HepG2 (cell line): ENCODE data around the gene ANKRD27. TPM values are rescaled to one million over a fixed set of nuclear protein-coding genes. Genes with fewer than 3 reads are reported as not detected.
A peak's percentile ranks its signal among the peaks of the same experiment; 100 is the strongest.

Experiments used
- DBP ChIP-seq: sonication (generic); formaldehyde crosslinking; IDR thresholded peaks from 2 replicates; pipeline ENCODE4 v1.4.0; 2020; ENCODE audit warnings: missing genetic modification reagents; ENCODE audit errors: not compliant biosample characterization
- ELF4 ChIP-seq: sonication (generic); formaldehyde crosslinking; IDR thresholded peaks from 2 replicates; pipeline ENCODE4 v1.5.0; 2020; ENCODE audit warnings: missing genetic modification reagents, mild to moderate bottlenecking, moderate library complexity, borderline replicate concordance
- HMG20B ChIP-seq: conservative IDR thresholded peaks from 2 replicates; pipeline ENCODE4 v1.6.1; 2016; ENCODE audit warnings: missing genetic modification reagents, missing compliant biosample characterization
- MEF2D ChIP-seq: sonication (generic); formaldehyde crosslinking; IDR thresholded peaks from 2 replicates; pipeline ENCODE4 v1.5.1; 2020; ENCODE audit warnings: mild to moderate bottlenecking, missing genetic modification reagents
- MXD1 ChIP-seq: sonication (generic); formaldehyde crosslinking; IDR thresholded peaks from 2 replicates; pipeline ENCODE4 v1.4.0; 2020; ENCODE audit warnings: mild to moderate bottlenecking, missing genetic modification reagents
- POGZ ChIP-seq: sonication (generic); formaldehyde crosslinking; IDR thresholded peaks from 2 replicates; pipeline ENCODE4 v1.4.0; 2020; ENCODE audit warnings: mild to moderate bottlenecking, missing genetic modification reagents
- RNF2 ChIP-seq: fragments of 450-650 bp; conservative IDR thresholded peaks from 2 replicates; pipeline ENCODE4 v1.6.1; 2016; ENCODE audit warnings: low read depth
- TBX2 ChIP-seq: sonication (generic); formaldehyde crosslinking; IDR thresholded peaks from 2 replicates; pipeline ENCODE4 v1.5.0; 2020; ENCODE audit warnings: missing genetic modification reagents, mild to moderate bottlenecking, borderline replicate concordance
- WIZ ChIP-seq: sonication (generic); formaldehyde crosslinking; IDR thresholded peaks from 2 replicates; pipeline ENCODE4 v1.5.1; 2020; ENCODE audit warnings: mild to moderate bottlenecking, missing genetic modification reagents
- ZBTB14 ChIP-seq: sonication (generic); formaldehyde crosslinking; IDR thresholded peaks from 2 replicates; pipeline ENCODE4 v1.4.0; 2020; ENCODE audit warnings: missing genetic modification reagents
- ZBTB42 ChIP-seq: sonication (generic); formaldehyde crosslinking; IDR thresholded peaks from 2 replicates; pipeline ENCODE4 v1.5.0; 2020; ENCODE audit warnings: mild to moderate bottlenecking, missing genetic modification reagents
- ZNF230 ChIP-seq: sonication (generic); formaldehyde crosslinking; IDR thresholded peaks from 2 replicates; pipeline ENCODE4 v1.4.0; 2020; ENCODE audit warnings: mild to moderate bottlenecking, missing genetic modification reagents
- ZNF256 ChIP-seq: sonication (generic); formaldehyde crosslinking; conservative IDR thresholded peaks from 2 replicates; pipeline ENCODE4 v1.4.0; 2020; ENCODE audit warnings: missing genetic modification reagents
- ZNF354B ChIP-seq: sonication (generic); formaldehyde crosslinking; IDR thresholded peaks from 2 replicates; pipeline ENCODE4 v1.8.0; 2022; ENCODE audit warnings: mild to moderate bottlenecking, missing genetic modification reagents
- ZNF737 ChIP-seq: sonication (generic); formaldehyde crosslinking; IDR thresholded peaks from 2 replicates; pipeline ENCODE4 v1.5.0; 2020; ENCODE audit warnings: missing genetic modification reagents, mild to moderate bottlenecking, borderline replicate concordance
- ZNF83 ChIP-seq: sonication (generic); formaldehyde crosslinking; IDR thresholded peaks from 2 replicates; pipeline ENCODE4 v1.4.0; 2020; ENCODE audit warnings: missing genetic modification reagents, mild to moderate bottlenecking, borderline replicate concordance
- polyA plus RNA-seq, 8 experiments: library from polyadenylated mRNA; depleted of rRNA in 3 of 8; stranded (reverse) in 7 of 8; unstranded in 1 of 8; fragments of >200 nt; fragmentation: Illumina TruSeq in 4 of 8; extraction: Trizol in 4 of 8; gene quantifications; 2 replicates each; pipeline versions ENCODE4 v1.2.1 to v1.2.3, GENCODE V29; 2011 to 2016; ENCODE audit warnings: low read depth in 4 of 8, missing spikeins in 1 of 8, mixed read lengths in 1 of 8; ENCODE audit not compliant: insufficient read depth in 1 of 8
- total RNA-seq, 5 experiments: library from RNA; depleted of rRNA; stranded (reverse); fragments of >200 nt; fragmentation: Illumina TruSeq; extraction: Trizol; gene quantifications; 2 replicates each; pipeline ENCODE4 v1.2.3, GENCODE V29; 2016; ENCODE audit warnings: low read depth in 1 of 5
- TF ChIP-seq, protein P1 (sequence below): sonication (generic); formaldehyde crosslinking; IDR thresholded peaks from 2 replicates; pipeline ENCODE4 v1.5.1; 2020; ENCODE audit warnings: mild to moderate bottlenecking, moderate library complexity, missing genetic modification reagents
- TF ChIP-seq, protein P2 (sequence below): sonication (generic); formaldehyde crosslinking; IDR thresholded peaks from 2 replicates; pipeline ENCODE4 v1.5.0; 2020; ENCODE audit warnings: mild to moderate bottlenecking, missing genetic modification reagents, borderline replicate concordance
- TF ChIP-seq, protein P3 (sequence below): sonication (generic); formaldehyde crosslinking; IDR thresholded peaks from 2 replicates; pipeline ENCODE4 v1.4.0; 2020; ENCODE audit warnings: missing genetic modification reagents
- TF ChIP-seq, protein P4 (sequence below): sonication (generic); formaldehyde crosslinking; IDR thresholded peaks from 2 replicates; pipeline ENCODE4 v1.5.0; 2020; ENCODE audit warnings: missing genetic modification reagents, mild to moderate bottlenecking, borderline replicate concordance

The ANKRD27 gene
- total and polyA plus RNA-seq, 2 of the 13 experiments (the other 11 are each of a cell fraction or from before 2014, with no cell fraction given): 22.2 to 23.7 TPM

DNA sequence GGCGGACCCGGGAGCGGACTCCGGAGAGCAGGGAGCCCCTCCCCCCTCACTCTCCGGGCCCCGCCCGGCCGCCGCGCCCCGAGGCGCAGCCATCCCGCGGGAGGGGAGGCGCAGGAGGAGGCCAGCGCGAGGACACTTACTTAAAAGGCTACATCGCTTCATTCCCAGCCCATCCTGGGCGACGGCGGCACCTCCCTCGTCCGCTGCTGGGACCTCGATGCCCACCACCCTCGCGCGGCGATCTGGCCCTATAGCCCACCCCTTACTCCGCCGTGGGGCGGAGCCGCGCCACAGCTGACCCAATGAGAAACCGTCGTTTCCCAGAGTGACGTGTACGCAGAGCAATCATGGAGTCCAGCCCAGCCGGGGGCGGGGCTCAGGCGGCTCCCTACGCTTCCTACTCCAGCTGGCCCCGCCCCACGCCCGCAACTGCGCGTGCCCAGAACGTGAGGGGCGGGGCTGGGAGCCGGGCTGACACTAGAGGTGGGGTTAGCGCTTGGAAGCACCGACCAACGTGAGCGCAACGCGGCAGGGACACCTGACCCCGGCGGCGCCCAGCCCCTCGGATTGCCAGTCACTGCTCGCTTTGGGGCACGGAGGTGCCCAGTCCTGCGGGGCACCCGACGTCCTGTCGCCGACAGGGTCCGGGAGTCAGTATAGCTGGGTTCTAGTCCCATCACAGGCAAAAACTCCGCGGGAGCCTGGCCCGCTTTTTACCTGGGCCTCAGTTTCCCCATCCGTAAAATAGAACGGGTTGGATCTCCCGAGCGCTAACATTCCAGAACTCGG is at the start of gene ANKRD27 (continued):
- TF ChIP-seq ELF4 (CRISPR knock-in tag): no peak
- no peak for TF ChIP-seq MEF2D (CRISPR knock-in tag)
- TF ChIP-seq ZNF230 (CRISPR knock-in tag): peak; percentile 27; the same call in 1 of the 2 replicates
- no peak for TF ChIP-seq ZNF737 (CRISPR knock-in tag)
- no peak; the same call in 1 of the 2 replicates for TF ChIP-seq MXD1 (CRISPR knock-in tag)
- TF ChIP-seq ZNF83 (CRISPR knock-in tag): no peak
- TF ChIP-seq, protein P1, sequence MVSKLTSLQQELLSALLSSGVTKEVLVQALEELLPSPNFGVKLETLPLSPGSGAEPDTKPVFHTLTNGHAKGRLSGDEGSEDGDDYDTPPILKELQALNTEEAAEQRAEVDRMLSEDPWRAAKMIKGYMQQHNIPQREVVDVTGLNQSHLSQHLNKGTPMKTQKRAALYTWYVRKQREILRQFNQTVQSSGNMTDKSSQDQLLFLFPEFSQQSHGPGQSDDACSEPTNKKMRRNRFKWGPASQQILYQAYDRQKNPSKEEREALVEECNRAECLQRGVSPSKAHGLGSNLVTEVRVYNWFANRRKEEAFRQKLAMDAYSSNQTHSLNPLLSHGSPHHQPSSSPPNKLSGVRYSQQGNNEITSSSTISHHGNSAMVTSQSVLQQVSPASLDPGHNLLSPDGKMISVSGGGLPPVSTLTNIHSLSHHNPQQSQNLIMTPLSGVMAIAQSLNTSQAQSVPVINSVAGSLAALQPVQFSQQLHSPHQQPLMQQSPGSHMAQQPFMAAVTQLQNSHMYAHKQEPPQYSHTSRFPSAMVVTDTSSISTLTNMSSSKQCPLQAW (CRISPR knock-in tag): 0 out of 2 replicates have a peak, but pooled peaks have one; percentile 43
- TF ChIP-seq ZBTB42 (CRISPR knock-in tag): no peak
- no peak; the same call in 1 of the 2 replicates for TF ChIP-seq TBX2 (CRISPR knock-in tag)
- TF ChIP-seq, protein P2, sequence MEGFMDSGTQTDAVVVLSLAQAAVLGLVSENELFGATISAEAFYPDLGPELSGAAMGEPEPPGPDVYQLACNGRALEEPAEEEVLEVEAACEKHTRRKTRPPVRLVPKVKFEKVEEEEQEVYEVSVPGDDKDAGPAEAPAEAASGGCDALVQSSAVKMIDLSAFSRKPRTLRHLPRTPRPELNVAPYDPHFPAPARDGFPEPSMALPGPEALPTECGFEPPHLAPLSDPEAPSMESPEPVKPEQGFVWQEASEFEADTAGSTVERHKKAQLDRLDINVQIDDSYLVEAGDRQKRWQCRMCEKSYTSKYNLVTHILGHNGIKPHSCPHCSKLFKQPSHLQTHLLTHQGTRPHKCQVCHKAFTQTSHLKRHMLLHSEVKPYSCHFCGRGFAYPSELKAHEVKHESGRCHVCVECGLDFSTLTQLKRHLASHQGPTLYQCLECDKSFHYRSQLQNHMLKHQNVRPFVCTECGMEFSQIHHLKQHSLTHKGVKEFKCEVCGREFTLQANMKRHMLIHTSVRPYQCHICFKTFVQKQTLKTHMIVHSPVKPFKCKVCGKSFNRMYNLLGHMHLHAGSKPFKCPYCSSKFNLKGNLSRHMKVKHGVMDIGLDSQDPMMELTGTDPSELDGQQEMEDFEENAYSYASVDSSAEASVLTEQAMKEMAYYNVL (CRISPR knock-in tag): no peak
- TF ChIP-seq, protein P3, sequence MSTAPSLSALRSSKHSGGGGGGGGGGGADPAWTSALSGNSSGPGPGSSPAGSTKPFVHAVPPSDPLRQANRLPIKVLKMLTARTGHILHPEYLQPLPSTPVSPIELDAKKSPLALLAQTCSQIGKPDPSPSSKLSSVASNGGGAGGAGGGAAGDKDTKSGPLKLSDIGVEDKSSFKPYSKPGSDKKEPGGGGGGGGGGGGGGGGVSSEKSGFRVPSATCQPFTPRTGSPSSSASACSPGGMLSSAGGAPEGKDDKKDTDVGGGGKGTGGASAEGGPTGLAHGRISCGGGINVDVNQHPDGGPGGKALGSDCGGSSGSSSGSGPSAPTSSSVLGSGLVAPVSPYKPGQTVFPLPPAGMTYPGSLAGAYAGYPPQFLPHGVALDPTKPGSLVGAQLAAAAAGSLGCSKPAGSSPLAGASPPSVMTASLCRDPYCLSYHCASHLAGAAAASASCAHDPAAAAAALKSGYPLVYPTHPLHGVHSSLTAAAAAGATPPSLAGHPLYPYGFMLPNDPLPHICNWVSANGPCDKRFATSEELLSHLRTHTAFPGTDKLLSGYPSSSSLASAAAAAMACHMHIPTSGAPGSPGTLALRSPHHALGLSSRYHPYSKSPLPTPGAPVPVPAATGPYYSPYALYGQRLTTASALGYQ (CRISPR knock-in tag): no peak
- no peak for TF ChIP-seq RNF2
- TF ChIP-seq POGZ: peak; percentile 8; the same call in 1 of the 2 replicates
- TF ChIP-seq, protein P4, sequence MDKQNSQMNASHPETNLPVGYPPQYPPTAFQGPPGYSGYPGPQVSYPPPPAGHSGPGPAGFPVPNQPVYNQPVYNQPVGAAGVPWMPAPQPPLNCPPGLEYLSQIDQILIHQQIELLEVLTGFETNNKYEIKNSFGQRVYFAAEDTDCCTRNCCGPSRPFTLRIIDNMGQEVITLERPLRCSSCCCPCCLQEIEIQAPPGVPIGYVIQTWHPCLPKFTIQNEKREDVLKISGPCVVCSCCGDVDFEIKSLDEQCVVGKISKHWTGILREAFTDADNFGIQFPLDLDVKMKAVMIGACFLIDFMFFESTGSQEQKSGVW (CRISPR knock-in tag): no peak
- peak; percentile 78 for TF ChIP-seq DBP (CRISPR knock-in tag)
- no peak for TF ChIP-seq WIZ (CRISPR knock-in tag)
- no peak; the same call in 1 of the 2 replicates for TF ChIP-seq ZNF256 (CRISPR knock-in tag)
- no peak for TF ChIP-seq ZBTB14 (CRISPR knock-in tag)
- no peak for TF ChIP-seq HMG20B (CRISPR knock-in tag)
- TF ChIP-seq ZNF354B (CRISPR knock-in tag): no peak
